Heart right ventricle (tissue), 16 donors: ENCODE measurements around the gene MTX3. TPM values are rescaled to one million over a fixed set of nuclear protein-coding genes. Genes with fewer than 3 reads are reported as not detected.

Experiments
- ATAC-seq, 8 donors: fragments of 200-7000 bp; cut with Tn5 transposase; one replicate each; pipeline ENCODE4 v1.9.1; 2020; ENCODE audit warnings: mild to moderate bottlenecking in 8 of 8, moderate library complexity in 8 of 8, moderate number of reproducible peaks in 1 of 8
- DNase-seq, 2 donors: peaks; one replicate each; pipeline ENCODE4 v3.0.0-alpha.2; 2020
- H3K27ac ChIP-seq, 10 donors: fragments of 200-600 bp; sonication (generic) in 2 of 10; one replicate each; pipeline versions ENCODE4 v1.5.0 to v1.8.0; 2020 to 2022; ENCODE audit warnings: mild to moderate bottlenecking in 3 of 10
- H3K27me3 ChIP-seq, 7 donors: fragments of 200-600 bp; one replicate each; pipeline ENCODE4 v1.8.0; 2021 to 2022; ENCODE audit warnings: mild to moderate bottlenecking in 2 of 7
- H3K36me3 ChIP-seq, 9 donors: fragments of 200-600 bp; sonication (generic) in 1 of 9; one replicate each; pipeline versions ENCODE4 v1.5.0 to v1.8.0; 2020 to 2022; ENCODE audit warnings: mild to moderate bottlenecking in 2 of 9
- H3K4me1 ChIP-seq, 9 donors: fragments of 200-600 bp; sonication (generic) in 1 of 9; one replicate each; pipeline versions ENCODE4 v1.5.0 to v1.8.0; 2020 to 2022; ENCODE audit warnings: mild to moderate bottlenecking in 4 of 9
- H3K4me3 ChIP-seq, 10 donors: fragments of 200-600 bp; sonication (generic) in 2 of 10; one replicate each; pipeline versions ENCODE4 v1.5.0 to v1.8.0; 2020 to 2022; ENCODE audit warnings: mild to moderate bottlenecking in 7 of 10, moderate library complexity in 2 of 10
- H3K9me3 ChIP-seq, 11 donors: fragments of 200-600 bp in 10 of 11; sonication (generic) in 2 of 11; one replicate each; pipeline versions ENCODE4 v1.5.0 to v1.8.0; 2013 to 2022; ENCODE audit warnings: mild to moderate bottlenecking in 2 of 11, control low read depth in 1 of 11, moderate library complexity in 1 of 11
- CTCF ChIP-seq, 9 donors: fragments of 200-600 bp; sonication (generic) in 2 of 9; IDR thresholded peaks; one replicate each; pipeline versions ENCODE4 v1.5.0 to v1.8.0; 2021 to 2022; ENCODE audit warnings: antibody characterized with exemption in 9 of 9, mild to moderate bottlenecking in 5 of 9, moderate library complexity in 1 of 9
- whole genome bisulfite sequencing, 2 donors: extraction: QIAGEN DNeasy Blood & Tissue Kit; methylation state at CpG; one replicate each; pipeline ENCODE4 v1.1.7; 2013; ENCODE audit warnings: inconsistent platforms in 1 of 2; 5-methylcytosine and 5-hydroxymethylcytosine counted together
- intact Hi-C, 10 donors: fragments of 100-400 bp; cut with DNase I; formaldehyde crosslinking; loops; one replicate each; pipeline versions ENCODE4 v1.11.1 to v1.14.2; 2022
- polyA plus RNA-seq, 2 donors: library from polyadenylated mRNA; stranded (reverse); fragments of 200-250 nt; gene quantifications; one replicate each; pipeline ENCODE4 v1.2.3, GENCODE V29; 2013
- total RNA-seq, 10 donors: library from RNA; stranded (reverse); fragmentation: NEBNext Ultra II Directional in 3 of 10; extraction: Animal tissue kit (Norgen Biotek cat#: 25700) in 3 of 10; gene quantifications; one replicate each; pipeline versions ENCODE4 v1.2.1 to v1.2.4, GENCODE V29; 2021 to 2023
- donor health status: Arrhythmogenic right ventricular cardiomyopathy.
- donor health status: ischemic (EF 13 %, LVEDD 7.1; RV severe dilation, severe dysfunction).
- donor health status: healthy with polysubstance abuse.
- donor health status: DM: no; HTN: yes; CAD: no.
- donor health status: DM: no; HTN: no; CAD: no.
- donor health status: ischemic (EF 25% LVEDD 6.9; RV normal size, moderate dysfunction).
- donor health status: ischemic (EF 25% LVEDD 5.7; RV mildly dilated, moderate dysfunction).
- donor health status: healthy.
- donor health status: DM: yes; HTN: yes; CAD: no.
- donor health status: Ischemic cardiomyopathy.
- donor health status: ischemic (EF 35%, LVEDD 5.7; RV mildly dilated, moderate dysfunction).
- donor health status: nonischemic (EF 11% LVEDD 7.7; RV severe dilation, severe dysfunction).
- donor health status: DM: yes; HTN: yes; CAD: no.
- donor health status: PGD.
- donor health status: ischemic (EF 29% LVEDD 5.4; RV normal size, mild dysfunction).
- donor health status: nonischemic (EF 23%, LVEDD 6.1; RV moderate dilation, normal function).

The MTX3 gene
- total and polyA plus RNA-seq, 12 donors = 4.3 to 14.5 (median 11.3) TPM

DNA sequence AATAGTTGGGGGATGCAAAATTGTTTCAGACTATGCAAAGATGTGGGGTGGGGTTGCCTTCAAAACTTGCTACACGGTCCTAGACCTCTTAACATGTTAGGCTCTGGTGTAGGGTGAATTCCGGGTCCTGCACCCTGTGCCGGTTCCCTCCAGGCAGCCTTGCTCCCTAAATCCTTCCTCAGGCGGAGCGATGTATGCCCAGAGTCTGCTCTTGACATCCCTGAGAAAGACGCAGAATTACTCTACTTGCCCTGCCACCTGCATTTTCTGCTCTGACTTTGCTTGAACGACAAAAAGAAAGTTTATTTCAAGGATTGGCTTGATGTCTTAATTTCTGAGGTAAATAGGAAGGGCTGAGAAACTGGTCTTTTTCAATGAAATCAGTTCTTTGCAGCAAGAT lies 44.8 kb upstream of the MTX3 start:
- no peak for TF ChIP-seq CTCF (IDR thresholded peaks at IDR 0.05)
- Histone ChIP-seq H3K36me3 (peaks cover 0 to 5% (median 0%) of the 10 kb centered on the region in 9 donors), H3K4me1 (peaks cover 0 to 7% (median 0%) of the 10 kb centered on the region in 9 donors), H3K4me3 (peak overlapping the region; percentile 15 to 62 (median 52)), H3K9me3 (no peaks in the 10 kb centered on the region), H3K27ac (peak overlapping the region in 9 of 10 donors; percentile 35 to 73 (median 62)), H3K27me3 (peaks cover 0 to 65% (median 39%) of the 10 kb centered on the region in 7 donors)
- DNase-seq = no peak
- WGBS, 2 donors = 79 to 80% methylated on average over 7 of the region's 7 CpGs
- intact Hi-C loops = no loop called here
- no peak for ATAC-seq

DNA sequence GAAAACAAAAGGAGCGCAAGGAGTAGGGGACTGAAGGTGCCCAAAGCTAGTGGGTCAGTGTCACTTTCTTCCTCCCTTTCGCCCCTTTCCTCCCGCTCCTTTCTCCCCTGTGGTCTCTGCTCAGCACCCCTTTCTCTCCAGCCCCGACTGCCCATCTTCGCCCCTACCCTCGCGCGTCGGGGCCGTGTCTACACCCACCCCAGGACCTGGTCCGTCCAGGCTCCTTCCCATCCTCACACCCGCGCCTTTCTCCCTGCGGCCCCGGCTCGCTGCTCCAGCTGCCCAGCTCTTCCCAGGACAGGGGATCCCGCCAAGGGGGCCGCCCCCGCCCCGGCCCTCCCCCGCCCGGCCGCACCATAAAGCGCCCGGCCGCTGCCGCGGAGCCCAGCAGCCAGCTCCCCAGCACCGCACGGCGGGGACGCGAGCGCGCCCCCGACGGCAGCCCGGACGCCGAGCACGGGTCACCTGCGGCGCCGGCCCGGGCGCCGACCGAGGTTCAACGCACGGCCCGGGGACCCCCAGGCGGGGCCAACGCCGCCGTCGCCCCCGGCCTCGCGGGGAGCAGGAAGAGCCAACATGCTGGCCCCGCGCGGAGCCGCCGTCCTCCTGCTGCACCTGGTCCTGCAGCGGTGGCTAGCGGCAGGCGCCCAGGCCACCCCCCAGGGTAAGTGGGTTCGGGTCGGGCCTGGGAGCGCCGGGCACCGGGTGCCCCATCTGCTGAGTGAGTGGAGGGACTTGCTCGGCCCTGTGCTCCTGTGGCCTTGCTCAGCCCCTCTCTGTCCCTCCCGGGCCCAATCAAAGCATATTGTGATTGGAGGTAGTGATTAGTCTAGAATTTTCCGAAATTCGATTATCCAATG lies 44.1 kb upstream of the MTX3 start, which contains the start of gene THBS4:
TSS of gene THBS4 (plus strand) at position 387 of the 860 bp plus-strand sequence. CDS start at position 577, 190 bp downstream.
- TF ChIP-seq CTCF (IDR thresholded peaks at IDR 0.05) = no peak
- Histone ChIP-seq H3K4me3 (peak within 1 kb of the TSS; percentile 15 to 62 (median 52)), H3K36me3 (no peaks in the 10 kb centered on the region), H3K4me1 (peaks cover 0 to 7% (median 0%) of the 10 kb centered on the region in 9 donors), H3K27ac (peak within 1 kb of the TSS in 9 of 10 donors; percentile 35 to 73 (median 62)), H3K9me3 (no peaks in the 10 kb centered on the region), H3K27me3 (peaks cover 0 to 65% (median 39%) of the 10 kb centered on the region in 7 donors)
- 6% methylated on average over 72 to 76 of the region's 76 CpGs for WGBS, 2 donors
- ATAC-seq (peak; percentile 47 to 88 (median 65)), DNase-seq (peak; percentile 11 to 33)
- intact Hi-C loops = loop anchor here in 1 of 10 donors (5.0 kb wide), 1 partner anchor 43 kb away; the partner anchor contains the start of gene MTX3

DNA sequence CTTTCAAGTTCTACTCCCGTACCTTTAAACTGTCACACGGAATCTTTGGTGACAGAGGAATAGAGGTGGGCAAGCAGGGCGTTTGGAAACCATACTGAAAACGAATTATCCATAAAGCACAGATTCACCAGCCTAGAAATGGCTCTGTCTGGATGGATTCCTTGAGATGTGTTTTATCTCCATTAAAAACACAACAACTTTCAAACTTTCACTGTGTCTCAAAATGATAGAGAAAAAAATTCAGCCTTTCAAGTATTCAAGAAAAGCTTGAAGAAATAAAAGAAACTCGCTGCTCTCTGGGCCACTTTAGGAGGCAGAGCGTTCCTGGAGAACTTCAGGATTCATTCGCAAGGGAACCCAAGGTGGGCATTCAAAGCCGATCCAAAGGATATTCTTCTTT lies 43.5 kb upstream of the MTX3 start:
- Histone ChIP-seq H3K27ac (peak overlapping the region in 7 of 10 donors; percentile 35 to 73 (median 56)), H3K9me3 (no peaks in the 10 kb centered on the region), H3K36me3 (no peaks in the 10 kb centered on the region), H3K4me1 (peaks cover 0 to 7% (median 0%) of the 10 kb centered on the region in 9 donors), H3K4me3 (peak overlapping the region in 9 of 10 donors; percentile 13 to 62 (median 52)), H3K27me3 (peaks cover 0 to 65% (median 39%) of the 10 kb centered on the region in 7 donors)
- no peak for TF ChIP-seq CTCF (IDR thresholded peaks at IDR 0.05)
- ATAC-seq = peak in 2 of 8 donors; percentile 5 to 9
- DNase-seq = no peak
- intact Hi-C loops = loop anchor here in 1 of 10 donors (5.0 kb wide), 1 partner anchor 42 kb away; the partner anchor contains the start of gene MTX3
- 39 to 41% methylated on average over 8 of the region's 8 CpGs for WGBS, 2 donors

DNA sequence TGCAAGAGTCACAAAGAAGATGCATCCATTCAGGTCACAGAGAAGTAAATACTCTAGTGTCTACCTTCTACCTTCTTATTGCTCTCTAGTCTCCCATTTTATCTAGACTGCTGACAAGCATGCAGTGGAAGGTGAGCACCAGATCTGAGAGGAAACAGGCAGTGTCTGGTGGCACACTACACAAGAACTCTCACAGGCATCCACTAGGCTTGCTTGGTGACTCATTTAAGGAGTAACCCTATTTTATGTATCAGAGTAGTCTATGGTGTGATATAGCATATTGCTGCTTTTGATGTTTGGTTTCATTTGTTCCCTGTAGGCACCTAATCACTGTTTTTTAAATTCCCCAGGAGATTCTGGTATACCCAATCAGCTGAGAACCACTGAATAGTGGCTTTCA lies 42.5 kb upstream of the MTX3 start:
- DNase-seq = no peak
- peaks cover 0 to 62% (median 39%) of the 10 kb centered on the region in 7 donors for H3K27me3 ChIP-seq
- no peaks in the 10 kb centered on the region for H3K9me3 ChIP-seq
- H3K27ac ChIP-seq = no peak overlapping the region
- H3K4me1 ChIP-seq = peaks cover 0 to 7% (median 0%) of the 10 kb centered on the region in 9 donors
- no peak for TF ChIP-seq CTCF (IDR thresholded peaks at IDR 0.05)
- H3K4me3 ChIP-seq = no peak overlapping the region
- ATAC-seq = no peak
- intact Hi-C loops = loop anchor here in 1 of 10 donors (5.0 kb wide), 1 partner anchor 41 kb away; the partner anchor contains the start of gene MTX3
- H3K36me3 ChIP-seq = no peaks in the 10 kb centered on the region
